Astrocyte of the hippocampus (primary cell): ENCODE data around the gene DDX10.

ENCODE experiments used
- DNase-seq: peaks from one replicate; pipeline ENCODE4 v3.0.0; 2011; ENCODE audit warnings: low read depth, low spot score

DDX10 gene

GRCh38 chr11:108937746-108938145, 272.9 kb downstream of the DDX10 start:
- DNase-seq = no peak

DNA sequence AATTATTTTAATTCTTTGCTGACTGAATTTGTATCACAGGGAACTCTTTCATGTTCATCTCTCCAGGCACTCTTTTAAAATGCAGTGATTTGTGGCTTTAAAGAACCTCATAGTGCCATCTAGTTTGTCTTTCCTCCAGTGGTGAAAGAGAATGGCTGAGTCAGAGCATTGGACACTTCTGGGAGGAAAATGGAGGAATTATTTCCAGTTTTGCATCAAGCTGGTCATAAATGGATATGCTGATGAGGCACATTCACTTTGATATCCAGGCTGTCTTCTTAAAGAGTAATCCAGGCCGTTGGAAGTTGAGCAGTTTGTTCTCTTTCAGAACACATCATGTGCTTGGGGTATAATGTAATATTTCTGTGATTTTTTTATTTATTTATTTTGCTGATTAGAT, 273.7 kb downstream of the DDX10 start:
- peak; percentile 36 for DNase-seq

GRCh38 chr11:108939135-108939534, 274.3 kb downstream of the DDX10 start:
- DNase-seq = no peak

DNA sequence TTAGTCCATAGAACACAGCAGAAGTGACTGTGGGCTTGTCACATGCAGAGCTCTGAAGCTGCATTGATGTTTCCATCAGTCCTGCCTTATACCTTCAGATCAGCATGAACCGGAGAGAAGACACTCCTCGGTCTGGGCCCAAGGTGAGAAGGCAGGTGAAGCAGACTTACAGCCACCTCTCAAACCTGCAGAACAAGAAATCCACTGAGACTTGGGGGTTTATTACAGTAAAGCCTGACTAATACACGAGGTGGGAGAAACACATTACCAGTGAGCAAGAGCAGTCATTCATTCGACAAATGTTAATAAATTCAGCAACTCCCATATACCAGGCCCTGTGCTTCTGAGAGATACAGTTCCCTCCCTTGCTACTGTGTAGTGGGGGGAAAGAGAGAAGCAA, 279.0 kb downstream of the DDX10 start:
- DNase-seq = no peak

- no peak for DNase-seq
These were observed 279.8 kb downstream of the DDX10 start for GRCh38 chr11:108944471-108945178.

DNA sequence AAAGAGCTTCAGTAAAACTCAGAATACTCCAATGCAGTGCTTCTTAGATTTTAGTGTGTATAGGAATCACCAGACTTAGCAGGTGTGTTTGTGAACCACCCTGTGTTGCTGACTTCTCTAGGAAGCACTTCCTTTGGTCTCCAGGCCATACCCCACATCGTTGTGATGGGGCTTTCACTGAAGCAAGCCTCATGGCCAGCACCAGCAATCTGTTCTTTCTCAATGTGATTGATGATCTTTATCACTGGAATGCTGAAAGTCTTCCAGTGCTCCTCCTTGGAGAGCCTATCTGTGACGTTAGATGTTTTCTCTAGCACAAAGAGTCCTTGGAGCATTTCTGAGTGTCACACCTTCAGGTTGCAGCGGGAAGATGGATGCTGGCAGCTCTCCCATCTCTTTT, 280.5 kb downstream of the DDX10 start:
- no peak for DNase-seq

DNA sequence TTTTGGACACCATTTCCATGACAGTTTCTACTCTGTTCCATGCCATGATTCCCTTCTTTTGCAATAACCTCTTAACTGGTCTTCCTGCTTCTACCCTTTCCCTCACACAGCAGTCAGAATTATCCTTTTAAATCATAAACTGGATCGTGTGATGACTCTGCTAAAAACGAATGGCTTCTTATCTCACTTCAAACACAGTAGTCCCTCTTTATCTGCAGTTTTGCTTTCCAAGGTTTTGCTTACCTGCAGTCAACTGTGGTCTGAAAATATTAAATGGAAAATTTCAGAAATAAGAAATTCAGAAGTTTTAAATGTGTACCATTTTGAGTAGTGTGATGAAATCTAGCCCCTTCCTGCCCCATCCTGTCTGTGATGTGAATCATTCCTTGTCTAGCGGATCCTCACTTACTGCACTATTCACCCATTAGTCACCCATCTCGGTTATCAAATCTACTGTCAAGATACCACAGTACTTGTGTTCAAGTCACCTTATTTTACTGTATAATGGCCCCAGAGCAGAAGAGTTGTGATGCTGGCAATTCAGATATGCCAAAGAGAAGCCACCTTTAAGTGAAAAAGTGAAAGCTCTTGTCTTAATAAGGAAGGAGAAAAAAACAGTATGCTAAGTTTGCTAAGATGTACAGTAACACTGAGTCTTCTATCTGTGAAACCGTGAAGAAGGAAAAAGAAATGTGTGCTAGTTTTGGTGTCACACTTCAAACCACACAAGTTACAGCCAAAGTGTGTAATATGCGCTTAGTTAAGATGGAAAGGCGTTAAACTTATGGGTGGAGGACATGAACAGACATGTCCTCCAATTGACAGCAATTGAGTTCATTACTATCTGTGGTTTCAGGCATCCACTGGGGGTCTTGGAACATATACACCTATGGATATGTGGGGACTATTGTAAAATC, 283.0 kb downstream of the DDX10 start:
- DNase-seq = no peak

DNA sequence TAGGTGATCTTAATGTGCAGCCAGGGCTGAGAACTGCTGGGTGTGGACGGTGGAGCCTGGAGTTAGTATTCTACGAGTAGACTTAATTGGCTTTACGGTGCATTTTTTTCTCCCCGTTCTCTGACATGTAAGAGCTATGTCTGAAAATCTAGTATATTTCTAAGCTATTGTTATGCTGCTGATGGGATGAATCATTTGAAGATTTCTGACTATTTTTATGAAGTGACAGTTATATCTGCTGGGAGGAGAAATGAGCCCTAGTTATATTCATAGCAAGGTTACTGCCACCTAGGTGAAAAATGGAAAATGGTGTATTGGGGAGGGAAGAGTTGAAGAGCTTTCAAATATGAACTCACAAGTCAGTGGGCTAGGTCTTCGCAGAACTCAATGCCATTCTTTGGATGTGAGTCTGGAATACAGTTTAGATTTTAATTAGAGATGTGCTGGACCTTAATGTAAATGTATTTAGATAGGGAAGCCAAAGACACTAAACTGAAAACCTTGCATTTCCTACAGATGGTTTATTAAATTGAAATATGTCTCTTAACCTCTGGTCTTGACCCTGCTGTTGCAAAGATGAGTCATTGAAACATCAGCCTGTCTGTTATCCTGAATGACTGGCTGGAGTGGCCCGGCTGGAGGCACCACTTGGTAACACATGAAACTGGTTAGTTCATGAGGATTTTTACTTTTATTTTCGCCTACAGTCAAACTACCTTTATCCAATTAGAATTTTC, 293.7 kb downstream of the DDX10 start:
- DNase-seq = peak; percentile 33

GRCh38 chr11:108959105-108959761, 294.4 kb downstream of the DDX10 start:
- DNase-seq = no peak

- DNase-seq = no peak
These were observed 295.0 kb downstream of the DDX10 start for GRCh38 chr11:108959874-108960273.

GRCh38 chr11:108960501-108960900, 295.6 kb downstream of the DDX10 start:
- no peak for DNase-seq

GRCh38 chr11:108961095-108961494, 296.2 kb downstream of the DDX10 start:
- DNase-seq = no peak

DNA sequence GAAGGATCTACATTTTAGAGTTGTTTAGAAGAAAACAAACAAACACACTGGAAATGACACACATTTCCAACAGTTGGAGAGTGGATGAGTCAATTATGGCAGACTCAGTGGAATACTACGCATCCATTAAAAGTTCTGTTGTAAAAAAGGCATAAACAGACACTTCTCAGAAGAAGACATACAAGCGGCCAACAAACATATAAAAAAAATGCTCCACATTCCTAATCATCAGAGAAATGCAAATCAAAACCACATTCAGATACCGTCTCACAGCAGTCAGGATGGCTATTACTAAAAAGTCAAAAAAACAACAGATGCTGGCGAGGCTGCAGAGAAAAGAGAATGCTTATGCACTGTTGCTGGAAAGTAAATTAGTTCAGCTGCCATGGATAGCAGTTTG, 298.2 kb downstream of the DDX10 start:
- peak; percentile 32 for DNase-seq

DNA sequence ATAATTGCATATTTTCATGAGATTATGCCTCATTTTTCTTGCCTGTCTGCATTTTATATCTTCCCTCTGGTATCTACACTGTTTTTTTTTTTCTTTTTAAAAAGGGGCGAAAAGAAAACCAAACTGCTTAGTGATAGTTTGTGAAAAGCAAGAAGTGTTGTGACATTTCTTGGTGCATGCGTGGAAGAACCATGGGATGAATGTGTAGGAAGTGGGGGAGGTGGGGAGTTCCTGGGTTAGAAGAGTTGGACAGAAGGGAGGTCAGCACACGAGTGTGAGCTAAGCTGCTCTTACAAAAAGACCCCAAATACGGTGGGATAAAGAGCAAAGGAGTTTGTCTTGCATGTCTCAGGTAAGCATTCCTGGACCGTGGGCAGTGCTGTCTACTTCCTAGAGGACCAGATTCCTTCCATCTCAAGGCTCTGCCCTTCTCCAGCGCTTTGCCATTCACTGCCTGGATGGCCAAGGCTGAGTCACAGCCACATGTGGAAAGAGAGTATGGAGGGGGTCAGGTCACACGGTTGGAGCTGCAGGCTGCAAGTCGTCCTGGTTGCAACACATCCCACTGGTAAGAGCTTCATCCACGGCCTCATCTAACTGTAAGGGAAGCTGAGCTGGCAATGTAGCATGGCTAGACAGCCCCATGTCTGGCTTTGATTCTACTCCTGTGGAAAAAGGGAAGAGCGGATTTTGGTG, 300.6 kb downstream of the DDX10 start:
- DNase-seq = no peak

GRCh38 chr11:108966206-108966605, 301.3 kb downstream of the DDX10 start:
- no peak for DNase-seq

GRCh38 chr11:108966978-108967377, 302.1 kb downstream of the DDX10 start:
- DNase-seq = no peak

DNA sequence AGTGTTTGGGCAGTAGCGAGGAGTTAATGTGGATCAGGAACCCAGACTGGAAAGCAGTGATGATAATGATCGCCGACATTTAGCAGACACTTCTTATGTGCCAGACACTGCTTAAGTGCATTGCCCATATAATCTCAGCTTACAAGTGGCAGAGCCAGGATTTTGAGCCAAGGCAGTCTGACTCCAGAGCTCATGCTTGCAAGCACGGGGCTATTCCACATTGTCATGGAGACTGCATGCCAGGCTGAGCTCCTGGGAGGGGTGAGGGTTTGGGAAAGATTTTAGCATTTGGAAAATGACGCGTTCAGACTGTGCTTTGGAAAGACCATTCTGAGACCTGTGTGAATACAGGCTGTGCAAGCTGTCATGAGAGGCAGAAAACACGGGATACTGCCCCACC, 302.7 kb downstream of the DDX10 start:
- DNase-seq = peak; percentile 61

DNA sequence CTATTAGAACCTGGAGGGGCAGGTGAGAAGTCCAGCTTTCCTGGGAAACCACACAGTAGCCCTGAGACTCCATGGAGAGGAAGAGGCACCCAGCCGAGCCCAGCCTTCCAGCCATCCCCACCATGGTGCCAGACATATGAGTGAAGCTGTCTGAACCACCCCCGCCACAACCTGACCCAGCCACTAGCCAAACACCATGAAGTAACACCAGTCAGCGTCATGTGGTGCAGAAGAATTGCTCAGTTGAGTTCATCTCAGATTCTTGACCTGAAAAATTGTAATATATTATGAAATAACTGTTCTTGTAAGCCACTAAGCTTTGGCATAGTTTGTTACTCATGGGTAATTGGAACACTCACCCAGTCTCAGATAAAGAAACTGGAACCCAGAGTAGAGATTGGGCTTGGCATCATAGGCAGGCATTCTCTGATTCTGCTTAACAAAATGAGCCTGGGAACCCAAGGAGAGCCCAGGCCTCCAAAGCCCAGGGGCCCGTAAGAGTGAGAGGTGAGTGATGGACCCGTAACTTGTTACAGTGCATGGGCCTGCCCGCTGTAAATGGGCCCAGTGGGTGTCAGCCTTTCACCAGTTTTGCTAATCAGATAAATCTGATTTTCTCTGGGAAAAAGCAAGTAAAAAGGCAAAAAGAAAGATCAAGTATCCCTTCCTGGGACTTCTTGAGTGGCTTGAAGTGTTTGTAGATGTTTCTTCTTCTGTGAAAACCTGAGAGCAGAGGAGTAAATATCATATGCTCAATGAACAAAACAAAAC, 305.5 kb downstream of the DDX10 start:
- DNase-seq = no peak

DNA sequence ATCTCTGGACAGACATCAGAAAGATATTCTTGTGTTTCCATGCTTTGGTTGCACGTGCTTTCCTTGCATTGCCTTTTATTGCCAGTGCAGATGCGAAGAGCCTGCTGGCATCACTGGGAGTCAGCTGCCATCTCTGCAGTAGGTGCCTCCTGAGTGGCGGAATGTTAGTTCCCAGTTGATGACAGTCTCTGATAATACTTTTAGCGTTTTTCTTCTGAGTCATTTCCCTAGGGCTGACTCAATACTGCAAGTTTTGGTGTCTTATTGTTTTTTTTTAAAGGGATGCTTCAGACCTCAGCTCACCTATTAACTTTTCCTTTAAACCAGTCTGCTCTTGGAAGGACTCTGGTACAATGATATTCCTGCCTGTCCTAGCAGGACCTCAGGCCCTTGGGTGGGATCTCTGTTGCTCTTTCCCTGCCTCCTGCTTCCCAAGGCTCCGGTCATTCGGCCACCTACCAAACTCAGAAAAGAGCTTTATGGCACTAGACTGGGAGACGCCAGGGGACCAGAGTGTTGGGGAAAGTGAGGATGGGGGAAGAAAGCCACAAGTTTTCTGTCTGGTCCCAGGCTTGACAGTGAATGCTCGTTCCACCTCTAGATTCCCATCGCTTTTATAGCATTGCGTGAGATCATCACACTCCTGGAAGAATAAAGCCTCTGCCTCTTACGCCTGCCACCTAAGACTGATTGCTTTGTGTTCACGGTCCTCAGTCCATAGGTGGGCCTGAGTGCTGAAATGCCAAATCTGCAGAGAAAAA, 308.7 kb downstream of the DDX10 start:
- peak; percentile 62 for DNase-seq

GRCh38 chr11:108975026-108975425, 310.2 kb downstream of the DDX10 start:
- DNase-seq = peak; percentile 19
